GM12878 (cell line): ENCODE results near the gene ATP2A2. TPM values are rescaled to one million over a fixed set of nuclear protein-coding genes. Genes with fewer than 3 reads are reported as not detected.
A peak's percentile ranks its signal among the peaks of the same experiment; 100 is the strongest.

Experiments
- ATAC-seq: fragments of 200-7000 bp; cut with Tn5 transposase; 3 replicates; pipeline ENCODE4 v1.9.1; 2020; ENCODE audit warnings: mild to moderate bottlenecking, moderate library complexity
- BruUV-seq: library from RNA; stranded (reverse); fragments of 400-500 nt; replicated peaks from 2 replicates; lab custom pipeline; 2021; lab: Mats Ljungman, UMichigan
- CTCF ChIA-PET: fragments of 300-600 bp; sonication (Branson Sonifier 250); formaldehyde crosslinking; extraction: SDS; loops from one replicate; lab custom pipeline; 2021; ENCODE audit warnings: inconsistent platforms; lab: Yijun Ruan, JAX
- POLR2A ChIA-PET: fragments of 350-600 bp; formaldehyde crosslinking; extraction: SDS; loops from one replicate; lab custom pipeline; 2021; ENCODE audit warnings: inconsistent platforms; lab: Charles Lee
- RAD21 ChIA-PET: fragments of 300-600 bp; sonication (Branson Sonifier 250); formaldehyde crosslinking; loops from one replicate; lab custom pipeline; 2023; ENCODE audit warnings: antibody characterized with exemption; ENCODE audit not compliant: unreplicated experiment; lab: Charles Lee
- SMC1A ChIA-PET: fragments of 300-600 bp; sonication (Branson Sonifier 250); formaldehyde crosslinking; loops from one replicate; lab custom pipeline; 2023; ENCODE audit not compliant: unreplicated experiment, uncharacterized antibody; lab: Charles Lee
- DNase-seq: peaks from one replicate; pipeline ENCODE4 v3.0.0-alpha.2; 2011; ENCODE audit warnings: low read depth, low spot score
- FAIRE-seq: peaks from 3 replicates; lab custom pipeline; 2011; peaks lifted over from hg19 to GRCh38; lab: Jason Lieb, UNC
- H2AFZ ChIP-seq: 2 replicates; pipeline ENCODE4 v1.6.0; 2011; ENCODE audit warnings: low read depth, low read length, control low read depth; ENCODE audit not compliant: control insufficient read depth
- H3K27ac ChIP-seq: 2 replicates; pipeline ENCODE4 v1.5.1; 2011; ENCODE audit warnings: control low read depth; ENCODE audit not compliant: control insufficient read depth, insufficient read depth
- H3K27me3 ChIP-seq, 2 experiments: replicated peaks in 1 of 2; 2 replicates each; pipeline versions ENCODE4 v1.6.0 to v1.6.1; 2011; ENCODE audit warnings: low read length in 1 of 2; ENCODE audit not compliant: control insufficient read depth in 2 of 2, insufficient read depth in 2 of 2
- H3K36me3 ChIP-seq, 2 experiments: 2 replicates each; pipeline ENCODE4 v1.5.1; 2011; ENCODE audit warnings: low read length in 1 of 2; ENCODE audit not compliant: control insufficient read depth in 2 of 2, insufficient read depth in 2 of 2
- H3K4me1 ChIP-seq: 2 replicates; pipeline ENCODE4 v1.6.1; 2011; ENCODE audit warnings: mild to moderate bottlenecking, low read length, moderate library complexity, mixed read lengths; ENCODE audit not compliant: control insufficient read depth, insufficient read depth
- H3K4me2 ChIP-seq: 2 replicates; pipeline ENCODE4 v1.6.0; 2011; ENCODE audit warnings: control low read depth; ENCODE audit not compliant: control insufficient read depth, insufficient read depth
- H3K4me3 ChIP-seq: fragments of 200-600 bp; sonication (generic); 2 replicates; pipeline ENCODE4 v1.5.1; 2016
- H3K79me2 ChIP-seq: 2 replicates; pipeline ENCODE4 v1.6.0; 2011; ENCODE audit warnings: low read length; ENCODE audit not compliant: control insufficient read depth, insufficient read depth
- H3K9ac ChIP-seq: 2 replicates; pipeline ENCODE4 v1.8.0; 2011; ENCODE audit warnings: low read length, control low read depth, mixed read lengths; ENCODE audit not compliant: control insufficient read depth, insufficient read depth
- H3K9me3 ChIP-seq: replicated peaks from 3 replicates; pipeline ENCODE4 v1.5.1; 2011; ENCODE audit warnings: mild to moderate bottlenecking, low read length; ENCODE audit not compliant: control insufficient read depth, insufficient read depth
- H4K20me1 ChIP-seq: 2 replicates; pipeline ENCODE4 v1.6.0; 2011; ENCODE audit not compliant: control insufficient read depth, insufficient read depth
- ATF2 ChIP-seq: IDR thresholded peaks from 2 replicates; pipeline ENCODE4 v1.6.1; 2012; ENCODE audit warnings: low read length, inconsistent platforms
- ETV6 ChIP-seq, 2 experiments: fragments of 450-650 bp in 1 of 2; IDR thresholded peaks in 1 of 2; conservative IDR thresholded peaks in 1 of 2; 2 replicates each; pipeline ENCODE4 v1.6.1; 2014; ENCODE audit warnings: antibody characterized with exemption in 1 of 2, borderline replicate concordance in 1 of 2, low read depth in 1 of 2, mild to moderate bottlenecking in 1 of 2, moderate library complexity in 1 of 2
- MXI1 ChIP-seq: fragments of 150-350 bp; IDR thresholded peaks from 2 replicates; pipeline ENCODE4 v1.6.1; 2011; ENCODE audit warnings: low read depth, mild to moderate bottlenecking, inconsistent platforms, low read length, improper control_type of control experiment
- POLR2AphosphoS5 ChIP-seq: IDR thresholded peaks from 2 replicates; pipeline ENCODE4 v1.6.1; 2011; ENCODE audit warnings: mild to moderate bottlenecking, low read length, inconsistent platforms
- WGBS: methylation state at CpG from one replicate; pipeline ENCODE4 v1.1.6; 2016; ENCODE audit warnings: low lambda C conversion rate; ENCODE audit not compliant: insufficient replicate concordance, insufficient coverage; ENCODE audit errors: missing lambda C conversion rate; 5-methylcytosine and 5-hydroxymethylcytosine counted together
- in situ Hi-C: fragments of 300-500 bp; cut with MboI; formaldehyde crosslinking; loops from 9 replicates; pipeline ENCODE4 v1.14.3; 2018; ENCODE audit warnings: mixed read lengths
- intact Hi-C: fragments of 100-400 bp; cut with micrococcal nuclease; formaldehyde crosslinking; loops from one replicate; pipeline ENCODE4 v1.14.2; 2022; ENCODE audit not compliant: unreplicated experiment
- polyA plus RNA-seq, 11 experiments: library from polyadenylated mRNA; depleted of rRNA in 4 of 11; unstranded in 6 of 11; stranded (reverse) in 5 of 11; fragments of >200 nt; fragmentation: Nextera tagmentation in 4 of 11; fragmentation: Illumina TruSeq in 1 of 11; extraction: Ambion mirVana in 4 of 11; extraction: Trizol in 1 of 11; gene quantifications; 1 replicate in 1 of 11; 2 replicates in 10 of 11; pipeline versions ENCODE4 v1.2.1 to v1.2.3, GENCODE V29; 2011 to 2016; ENCODE audit warnings: inconsistent platforms in 2 of 11, missing spikeins in 2 of 11, low read depth in 1 of 11
- total RNA-seq, 4 experiments: library from RNA; depleted of rRNA in 3 of 4; stranded (reverse); fragments of >200 nt in 3 of 4; fragmentation: Illumina TruSeq in 1 of 4; extraction: Trizol in 1 of 4; gene quantifications; 2 replicates each; pipeline versions ENCODE4 v1.2.1 to v1.2.3, GENCODE V29; 2013 to 2021

ATP2A2 gene
- total and polyA plus RNA-seq, 10 of the 15 experiments (the other 5 are each of a cell fraction or from before 2014, with no cell fraction given): 3.7 to 133 (median 34.4) TPM

GRCh38 chr12:110282956-110283817 lies 2.1 kb downstream of the ATP2A2 start:
- BruUV-seq: TSS peak; percentile 47
- under 1% methylated on average over 7 of the region's 7 CpGs for WGBS
- Histone ChIP-seq H2AFZ (no peak overlapping the region), H3K36me3 (peaks cover 0 to 17% of the 10 kb centered on the region in 2 experiments; a peak in 1 of 4 replicates), H3K79me2 (peaks cover 69% of the 10 kb centered on the region), H3K9me3 (no peaks in the 10 kb centered on the region; the same call in 2 of the 3 replicates), H3K4me2 (peak overlapping the region; percentile 96), H3K27ac (peak overlapping the region; percentile 93), H3K4me3 (peak overlapping the region; percentile 84), H3K27me3 (no peaks in the 10 kb centered on the region), H4K20me1 (no peaks in the 10 kb centered on the region), H3K4me1 (no peaks in the 10 kb centered on the region; the same call in 1 of the 2 replicates), H3K9ac (peak overlapping the region; percentile 89)
- POLR2A ChIA-PET: interaction anchor here (1.5 kb wide), 1 partner anchor 159 kb away, joined by 4 read pairs; the partner anchor contains the start of gene IFT81
- in situ Hi-C loops (no loop called here), intact Hi-C loops (loop anchor here (2.0 kb wide), 1 partner anchor 280 kb away; no protein-coding TSS in a partner anchor)
- FAIRE-seq (no peak), DNase-seq (no peak), ATAC-seq (0 out of 3 replicates have a peak, but pooled peaks have one; percentile 10)
- CTCF ChIA-PET: interaction anchor here (0.6 to 0.9 kb wide), 2 partner anchors 167 to 390 kb away, joined by 3 to 4 read pairs; partner anchors contain the start of gene ARPC3
- TF ChIP-seq POLR2AphosphoS5 (peak; percentile 33; the same call in 1 of the 2 replicates), MXI1 (0 out of 2 replicates have a peak, but pooled peaks have one; percentile 25), ETV6 (conservative IDR thresholded peaks at IDR 0.05 in 1 of 2, IDR thresholded peaks at IDR 0.05 in 1 of 2; ENCODE audit: borderline replicate concordance in 1 of 2, low read depth in 1 of 2) (no peak), ATF2 (peak; percentile 34; the same call in 1 of the 2 replicates)
- RAD21 ChIA-PET: interaction anchor here (1.2 kb wide), 1 partner anchor 148 kb away, joined by 3 read pairs; no protein-coding TSS in a partner anchor
- SMC1A ChIA-PET: interaction anchor here (0.6 to 2.4 kb wide), 5 partner anchors 38 to 383 kb away, joined by 3 to 12 read pairs (median 5); no protein-coding TSS in a partner anchor
